Measurements from ENCODE around the gene LRRC36. TPM values are rescaled to one million over a fixed set of nuclear protein-coding genes. Genes with fewer than 3 reads are reported as not detected.

Gene LRRC36
- total RNA-seq, 1 donor from 2014 or later: 0.23 TPM

Other genes with a start within 250 kb of the LRRC36 start
- 20.5 and 20.6 TPM in 2 replicates for gene PHAF1, start 216.9 kb upstream of the LRRC36 start, total RNA-seq
- 6.2 TPM in 2 replicates for gene B3GNT9, start 175.8 kb upstream of the LRRC36 start, total RNA-seq
- gene TRADD, start 166.9 kb upstream of the LRRC36 start, total RNA-seq: 29.0 TPM in 2 replicates
- 19.3 and 22.4 TPM in 2 replicates for gene FBXL8, start 166.9 kb upstream of the LRRC36 start, total RNA-seq
- gene HSF4, start 162.1 kb upstream of the LRRC36 start, total RNA-seq: 30.3 and 36.8 TPM in 2 replicates
- 19.0 and 22.9 TPM in 2 replicates for gene NOL3, start 156.3 kb upstream of the LRRC36 start, total RNA-seq
- gene MATCAP1, start 142.9 kb upstream of the LRRC36 start, total RNA-seq: 45.5 and 48.2 TPM in 2 replicates
- 0.34 TPM in 1 of 2 replicates, not detected in the other for gene EXOC3L1, start 136.7 kb upstream of the LRRC36 start, total RNA-seq
- 174 and 181 TPM in 2 replicates for gene E2F4, start 134.7 kb upstream of the LRRC36 start, total RNA-seq
- 8.5 and 9.0 TPM in 2 replicates for gene ELMO3, start 127.7 kb upstream of the LRRC36 start, total RNA-seq
- 68.5 and 72.4 TPM in 2 replicates for gene TMEM208, start 99.7 kb upstream of the LRRC36 start, total RNA-seq
- 116 and 119 TPM in 2 replicates for gene FHOD1, start 79.3 kb upstream of the LRRC36 start, total RNA-seq
- 5.1 TPM in 2 replicates for gene SLC9A5, start 77.8 kb upstream of the LRRC36 start, total RNA-seq
- gene PLEKHG4, start 47.3 kb upstream of the LRRC36 start, total RNA-seq: 39.6 and 42.3 TPM in 2 replicates
- 0.22 and 0.62 TPM in 2 replicates for gene KCTD19, start 74 bp upstream of the LRRC36 start, total RNA-seq
- not detected in 2 replicates for gene TPPP3, start 66.7 kb downstream of the LRRC36 start, total RNA-seq
- 0.76 and 0.88 TPM in 2 replicates for gene ZDHHC1, start 89.7 kb downstream of the LRRC36 start, total RNA-seq
- gene HSD11B2, start 104.3 kb downstream of the LRRC36 start, total RNA-seq: 3.6 and 5.0 TPM in 2 replicates
- gene ATP6V0D1, start 154.3 kb downstream of the LRRC36 start, total RNA-seq: 37.7 and 41.5 TPM in 2 replicates
- gene AGRP, start 156.7 kb downstream of the LRRC36 start, total RNA-seq: not detected in 2 replicates
- gene RIPOR1, start 202.0 kb downstream of the LRRC36 start, total RNA-seq: 26.3 and 27.1 TPM in 2 replicates
- gene CTCF, start 235.7 kb downstream of the LRRC36 start, total RNA-seq: 64.7 and 67.6 TPM in 2 replicates

Measured in activated T-helper 1 cell treated with anti-CD3 and anti-CD28 coated beads, Interleukin-12 subunit alpha, Interleukin-12 subunit beta, Interleukin-2, Interleukin-4 antibody, amounts not matched to agents 30 ng/mL and 10 ng/mL and 1 ng/mL, durations not matched to agents 14 hours and 24 hours and 36 hours (primary cell).